NOMO-1 treated with DMSO at 0.1 percent for 48 hours (cell line): Measurements from ENCODE around the gene SYT2.
"Not testable (repeated sequence)": the region's sequence is repeated elsewhere in the genome, so short reads cannot be mapped to it uniquely, and the experiment has no call there.

Source experiments
- DNase-seq: peaks from one replicate; lab custom pipeline; 2025; ENCODE audit not compliant: unreplicated experiment; lab: John Stamatoyannopoulos, UW

The SYT2 gene

GRCh38 chr1:202553560-202554038, 156.7 kb downstream of the SYT2 start:
- peak; percentile 28 for DNase-seq

DNA sequence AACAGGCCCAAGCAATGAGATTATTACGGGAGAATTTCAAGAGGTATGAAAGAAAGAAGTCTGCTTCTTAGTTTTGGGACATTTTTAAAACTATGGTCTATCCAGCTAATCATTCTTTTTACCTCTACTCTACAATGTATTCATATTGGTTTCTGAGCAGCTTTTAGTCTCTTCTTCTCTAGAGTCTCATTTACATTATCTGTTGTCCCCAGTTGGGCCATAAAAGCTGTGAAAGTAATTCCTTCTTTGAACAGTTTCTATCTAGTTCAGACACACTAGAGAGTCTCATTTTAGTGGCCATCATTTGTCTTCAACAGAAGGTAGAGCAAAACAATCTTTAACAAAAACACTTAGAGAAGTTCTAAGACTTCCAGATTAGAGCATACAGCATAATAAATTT, 157.2 kb downstream of the SYT2 start:
- not testable (repeated sequence) for DNase-seq

- not testable (repeated sequence) for DNase-seq
Measured at GRCh38 chr1:202552615-202553014, 157.6 kb downstream of the SYT2 start.

DNA sequence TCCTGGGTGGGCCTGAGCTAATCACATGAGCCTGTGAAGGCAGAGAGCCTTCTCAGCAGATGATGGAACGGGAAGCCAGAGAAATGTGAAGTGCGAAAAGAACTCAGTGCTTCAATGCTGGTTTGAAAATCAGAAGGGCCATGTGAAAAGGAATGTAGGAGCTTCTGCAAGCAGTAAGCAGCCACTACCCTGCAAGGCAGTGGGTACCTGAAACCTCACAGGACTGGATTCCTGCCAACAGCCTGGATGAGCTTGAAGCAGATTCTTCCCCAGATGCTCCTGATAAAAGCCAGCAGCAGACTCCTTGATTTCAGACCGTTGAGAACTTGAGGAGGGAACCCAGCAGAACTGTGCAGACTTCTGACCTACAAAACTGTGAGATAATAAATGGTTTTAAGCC, 158.6 kb downstream of the SYT2 start:
- DNase-seq = no peak

DNA sequence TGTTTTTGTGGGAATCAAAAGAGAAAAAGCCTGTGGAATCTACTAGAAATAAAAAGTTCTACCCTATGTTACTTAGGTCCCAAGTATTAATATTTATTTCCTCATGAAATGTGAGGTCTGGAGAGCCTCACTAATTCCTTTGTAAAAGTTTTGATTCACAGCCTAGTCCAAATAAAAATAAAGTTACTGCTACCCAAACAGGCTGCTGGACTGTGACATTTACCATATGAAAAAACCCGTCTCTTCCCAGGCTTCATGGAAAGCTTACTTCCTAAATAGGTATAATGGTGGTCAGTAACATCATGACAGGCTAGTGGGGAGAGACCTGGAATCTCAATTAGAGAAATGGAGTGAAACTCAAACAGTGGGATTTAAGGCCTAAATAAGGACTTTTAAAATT, 160.2 kb downstream of the SYT2 start:
- DNase-seq = not testable (repeated sequence)

DNA sequence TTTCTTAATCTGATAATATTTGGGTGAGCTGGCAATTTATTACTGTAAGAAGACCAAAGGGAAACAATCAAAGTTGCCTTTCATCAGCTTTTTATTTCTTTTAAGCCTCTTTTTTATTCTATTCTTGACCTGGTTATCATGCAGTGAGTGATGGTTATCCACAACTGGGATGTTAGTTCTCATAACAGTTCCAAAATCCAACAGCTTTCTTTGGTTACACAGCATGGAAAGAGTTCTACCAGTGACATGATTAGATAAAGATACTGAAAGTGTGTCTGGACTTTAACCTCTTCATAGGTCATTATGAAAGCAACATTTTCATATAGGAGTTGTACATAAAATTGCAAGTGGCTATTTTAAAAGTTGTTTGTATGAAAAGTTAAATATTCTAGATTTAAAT, 163.0 kb downstream of the SYT2 start:
- no peak for DNase-seq

GRCh38 chr1:202546796-202547195, 163.5 kb downstream of the SYT2 start:
- DNase-seq = not testable (repeated sequence)

DNA sequence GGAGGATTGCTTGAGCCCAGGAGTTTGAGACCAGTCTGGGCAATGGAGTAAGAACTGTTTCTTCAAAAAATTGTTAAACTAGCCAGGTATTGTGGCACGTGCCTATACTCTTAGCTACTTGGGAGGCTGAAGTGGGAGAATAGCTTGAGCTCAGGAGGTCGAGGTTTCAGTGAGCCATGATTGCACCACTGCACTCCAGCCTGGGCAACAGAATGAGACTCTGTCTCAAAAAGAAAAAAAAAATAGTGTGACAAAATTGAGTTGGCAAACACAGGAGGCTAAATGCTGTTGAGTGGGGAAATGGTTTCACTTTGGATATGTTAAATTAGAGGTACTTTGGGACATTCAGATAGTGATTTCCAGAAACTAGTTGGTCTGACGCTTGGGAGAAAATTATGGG, 163.9 kb downstream of the SYT2 start:
- not testable (repeated sequence) for DNase-seq

DNA sequence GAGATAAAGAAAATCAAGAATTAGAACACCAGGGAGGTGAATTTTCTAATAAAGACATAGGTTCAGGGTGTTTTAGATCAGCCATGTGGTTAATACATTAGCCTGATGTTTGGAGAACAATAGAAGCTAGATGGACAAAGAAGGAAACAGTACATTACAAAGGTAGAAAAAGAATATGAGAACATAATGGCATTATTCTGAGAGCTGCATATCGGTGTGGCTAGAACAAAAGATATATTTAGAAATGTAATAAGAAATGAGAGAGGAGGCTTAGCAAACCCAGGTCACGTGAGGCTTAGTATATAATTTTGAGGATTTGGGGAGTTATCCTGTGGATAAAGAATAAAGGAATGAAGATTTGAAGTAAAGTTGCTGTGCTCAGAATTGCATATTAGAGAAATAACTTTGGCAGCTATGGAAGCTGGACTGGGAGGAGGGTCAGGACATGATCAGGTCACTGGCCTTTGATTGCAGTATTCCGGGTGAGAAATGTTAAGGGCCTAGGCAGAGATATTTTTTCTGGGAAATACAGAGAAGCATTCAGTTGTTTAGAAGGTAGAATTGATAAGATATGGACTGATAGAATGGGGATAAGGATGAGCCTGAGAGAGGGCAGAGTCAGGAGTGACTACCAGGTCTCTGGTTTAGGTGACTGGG, 164.5 kb downstream of the SYT2 start:
- not testable (repeated sequence) for DNase-seq

DNA sequence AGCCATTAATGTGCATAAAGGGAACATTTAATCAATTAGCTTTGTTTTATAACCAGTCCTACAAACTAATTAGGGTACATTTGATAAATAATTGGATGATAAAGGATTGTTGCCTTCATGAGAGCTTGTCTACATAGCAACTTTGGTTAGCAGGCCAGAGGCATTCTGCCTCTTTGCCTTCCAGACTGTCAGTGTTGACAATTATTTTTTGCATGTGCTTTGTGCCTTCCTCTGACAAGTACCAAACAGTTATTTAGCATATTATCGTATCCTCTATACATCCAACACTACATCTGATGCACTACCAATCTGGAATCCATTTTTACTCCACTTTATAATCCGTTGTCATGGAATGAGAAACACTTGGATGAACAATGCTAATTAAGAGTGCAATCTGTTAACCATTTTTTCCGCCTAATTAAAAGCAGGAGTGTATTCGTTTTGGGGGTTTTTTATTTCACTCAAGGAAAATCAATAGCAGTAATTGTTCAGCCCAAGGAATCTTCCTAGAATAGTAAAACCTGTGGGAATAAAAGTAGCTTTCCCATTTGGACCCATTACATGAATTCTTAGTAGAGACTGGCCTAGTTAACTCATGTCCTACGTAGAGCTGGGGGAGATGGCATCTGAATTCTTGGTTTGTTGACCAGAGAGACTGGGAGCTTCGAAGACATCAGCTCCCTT, 165.3 kb downstream of the SYT2 start:
- DNase-seq = not testable (repeated sequence)

DNA sequence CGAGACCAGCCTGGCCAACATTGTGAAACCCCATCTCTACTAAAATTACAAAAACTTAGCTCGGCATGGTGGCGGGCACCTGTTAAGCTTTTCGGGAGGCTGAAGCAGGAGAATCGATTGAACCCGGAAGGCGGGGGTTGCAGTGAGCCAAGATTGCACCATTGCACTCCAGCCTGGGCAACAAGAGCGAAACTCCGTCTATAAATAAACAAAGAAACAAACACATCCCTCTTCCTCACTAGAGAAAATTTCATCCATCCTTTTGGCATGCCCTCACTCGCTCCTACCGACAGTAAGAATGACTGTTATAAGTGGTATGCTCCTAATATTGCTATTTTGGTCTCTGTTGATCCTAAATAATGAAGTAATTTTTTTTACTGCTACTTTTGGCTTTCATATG, 166.7 kb downstream of the SYT2 start:
- not testable (repeated sequence) for DNase-seq

DNA sequence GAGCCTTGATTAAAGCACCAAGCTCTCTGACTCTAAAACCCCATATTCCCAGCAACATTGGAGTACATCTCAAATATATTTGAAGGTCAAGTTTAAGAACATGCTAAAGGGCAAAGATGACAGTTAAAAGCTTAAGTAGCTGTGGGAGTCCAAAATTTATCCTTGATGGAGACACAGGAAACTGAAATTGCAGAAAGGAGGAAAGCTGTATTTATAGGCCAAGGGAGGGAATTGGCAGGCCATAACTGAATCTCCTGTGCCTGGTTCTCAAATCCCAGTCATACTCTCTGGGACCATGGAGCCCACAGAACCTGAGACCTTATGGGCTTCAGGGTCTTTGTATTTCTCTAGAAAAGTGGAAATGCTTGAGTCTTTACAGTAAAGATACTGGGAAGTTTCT, 167.8 kb downstream of the SYT2 start:
- not testable (repeated sequence) for DNase-seq

- DNase-seq = not testable (repeated sequence)
Measured at GRCh38 chr1:202540858-202541257, 169.4 kb downstream of the SYT2 start.
